Measurements from ENCODE around the gene BHLHE23. TPM values are rescaled to one million over a fixed set of nuclear protein-coding genes. Genes with fewer than 3 reads are reported as not detected.

The BHLHE23 gene
- total RNA-seq, 1 experiment from 2014 or later: not detected

- ChIA-PET CTCF (no interaction called here), POLR2A (no interaction called here)
- no peaks in the 10 kb centered on the region for H3K9me3 ChIP-seq (ENCODE audit: control insufficient read depth in 1 of 2, insufficient read depth in 1 of 2, low read depth in 1 of 2, low read length in 2 of 2)
These were observed 9.0 kb upstream of the BHLHE23 start for GRCh38 chr20:63015662-63016361.

More at GRCh38 chr20:63015662-63016361, 9.0 kb upstream of the BHLHE23 start:
- H3K4me1 ChIP-seq (ENCODE audit: control insufficient read depth in 1 of 2, insufficient read depth in 2 of 2, low read length in 2 of 2): no peaks in the 10 kb centered on the region
- H3K27me3 ChIP-seq (ENCODE audit: insufficient read depth, low read length): no peaks in the 10 kb centered on the region
- DNase-seq (ENCODE audit: low read depth, low spot score) (no peak), ATAC-seq (no peak)
- H3K36me3 ChIP-seq (ENCODE audit: control insufficient read depth in 1 of 2, insufficient read depth in 2 of 2, low read length in 2 of 2): no peaks in the 10 kb centered on the region
- RAD21 ChIA-PET (ENCODE audit: low non-redundant PET in 1 of 2, low total read pairs in 2 of 2, uncharacterized antibody in 2 of 2, unreplicated experiment in 2 of 2): no interaction called here
- no peaks in the 10 kb centered on the region for H3K9me2 ChIP-seq (ENCODE audit: insufficient read depth)
- no TSS peak for BruUV-seq (replicated peaks)
- no peak overlapping the region for H3K4me3 ChIP-seq (replicated peaks in 1 of 2; ENCODE audit: low read depth in 1 of 2, low read length in 2 of 2)
- no peak overlapping the region for H2AFZ ChIP-seq (ENCODE audit: low read depth, low read length, poor library complexity, severe bottlenecking)
- H4K20me1 ChIP-seq (ENCODE audit: insufficient read depth): no peaks in the 10 kb centered on the region
- no peak overlapping the region for H3K9ac ChIP-seq (ENCODE audit: low read length)
- TF ChIP-seq ZBTB33 (IDR thresholded peaks at IDR 0.05; ENCODE audit: extremely low read depth, insufficient replicate concordance, low read length): no peak
- TF ChIP-seq, protein P1, sequence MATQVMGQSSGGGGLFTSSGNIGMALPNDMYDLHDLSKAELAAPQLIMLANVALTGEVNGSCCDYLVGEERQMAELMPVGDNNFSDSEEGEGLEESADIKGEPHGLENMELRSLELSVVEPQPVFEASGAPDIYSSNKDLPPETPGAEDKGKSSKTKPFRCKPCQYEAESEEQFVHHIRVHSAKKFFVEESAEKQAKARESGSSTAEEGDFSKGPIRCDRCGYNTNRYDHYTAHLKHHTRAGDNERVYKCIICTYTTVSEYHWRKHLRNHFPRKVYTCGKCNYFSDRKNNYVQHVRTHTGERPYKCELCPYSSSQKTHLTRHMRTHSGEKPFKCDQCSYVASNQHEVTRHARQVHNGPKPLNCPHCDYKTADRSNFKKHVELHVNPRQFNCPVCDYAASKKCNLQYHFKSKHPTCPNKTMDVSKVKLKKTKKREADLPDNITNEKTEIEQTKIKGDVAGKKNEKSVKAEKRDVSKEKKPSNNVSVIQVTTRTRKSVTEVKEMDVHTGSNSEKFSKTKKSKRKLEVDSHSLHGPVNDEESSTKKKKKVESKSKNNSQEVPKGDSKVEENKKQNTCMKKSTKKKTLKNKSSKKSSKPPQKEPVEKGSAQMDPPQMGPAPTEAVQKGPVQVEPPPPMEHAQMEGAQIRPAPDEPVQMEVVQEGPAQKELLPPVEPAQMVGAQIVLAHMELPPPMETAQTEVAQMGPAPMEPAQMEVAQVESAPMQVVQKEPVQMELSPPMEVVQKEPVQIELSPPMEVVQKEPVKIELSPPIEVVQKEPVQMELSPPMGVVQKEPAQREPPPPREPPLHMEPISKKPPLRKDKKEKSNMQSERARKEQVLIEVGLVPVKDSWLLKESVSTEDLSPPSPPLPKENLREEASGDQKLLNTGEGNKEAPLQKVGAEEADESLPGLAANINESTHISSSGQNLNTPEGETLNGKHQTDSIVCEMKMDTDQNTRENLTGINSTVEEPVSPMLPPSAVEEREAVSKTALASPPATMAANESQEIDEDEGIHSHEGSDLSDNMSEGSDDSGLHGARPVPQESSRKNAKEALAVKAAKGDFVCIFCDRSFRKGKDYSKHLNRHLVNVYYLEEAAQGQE (IDR thresholded peaks at IDR 0.05; ENCODE audit: low read depth): no peak
- H3K4me2 ChIP-seq (ENCODE audit: low read length): no peak overlapping the region
- no peaks in the 10 kb centered on the region for H3K79me2 ChIP-seq (ENCODE audit: insufficient read depth, low read length)
- intact Hi-C loops (cut with micrococcal nuclease): no loop called here
- no peak overlapping the region for H3K27ac ChIP-seq (ENCODE audit: low read depth, low read length)

All from HCT116 (cell line).